ENCODE data around the gene ONECUT3. TPM values are rescaled to one million over a fixed set of nuclear protein-coding genes. Genes with fewer than 3 reads are reported as not detected.

ONECUT3 gene
- 0.01 TPM in 2 of 5 replicates, not detected in the others for total RNA-seq (2022; extraction: Qiagen RNA extraction)

GRCh38 chr19:1752757-1753728 lies at the start of gene ONECUT3:
ONECUT3 (plus strand) TSS chr19:1753506; CDS start chr19:1753663, 157 bp downstream.

GRCh38 chr19:1811942-1812425 lies 58.7 kb downstream of the ONECUT3 start, which contains the start of gene ATP8B3:
ATP8B3 (minus strand) TSS chr19:1812276; CDS start chr19:1811736, 540 bp downstream.

Other genes with a start within 250 kb of the ONECUT3 start
- 2.4 to 4.9 TPM (median 3.0 TPM) in 5 replicates for gene ADAMTSL5, start 240.5 kb upstream of the ONECUT3 start, total RNA-seq (2022; extraction: Qiagen RNA extraction)
- gene PLK5, start 229.4 kb upstream of the ONECUT3 start, total RNA-seq (2022; extraction: Qiagen RNA extraction) = not detected in 5 replicates
- gene MEX3D, start 185.2 kb upstream of the ONECUT3 start, total RNA-seq (2022; extraction: Qiagen RNA extraction) = 6.6 to 13.6 TPM (median 9.9 TPM) in 5 replicates
- 28.2 to 52.9 TPM (median 48.4 TPM) in 5 replicates for gene MBD3, start 160.6 kb upstream of the ONECUT3 start, total RNA-seq (2022; extraction: Qiagen RNA extraction)
- 110 to 133 TPM (median 114 TPM) in 5 replicates for gene UQCR11, start 148.0 kb upstream of the ONECUT3 start, total RNA-seq (2022; extraction: Qiagen RNA extraction)
- gene TCF3, start 100.9 kb upstream of the ONECUT3 start, total RNA-seq (2022; extraction: Qiagen RNA extraction) = 49.9 to 74.5 TPM (median 66.2 TPM) in 5 replicates
- 1.4 to 3.6 TPM (median 3.3 TPM) in 5 replicates for gene ATP8B3, start 58.8 kb downstream of the ONECUT3 start, total RNA-seq (2022; extraction: Qiagen RNA extraction)
- 14.9 to 23.9 TPM (median 21.1 TPM) in 5 replicates for gene REXO1, start 95.0 kb downstream of the ONECUT3 start, total RNA-seq (2022; extraction: Qiagen RNA extraction)
- 17.6 to 45.1 TPM (median 32.0 TPM) in 5 replicates for gene KLF16, start 110.1 kb downstream of the ONECUT3 start, total RNA-seq (2022; extraction: Qiagen RNA extraction)
- gene ABHD17A, start 132.0 kb downstream of the ONECUT3 start, total RNA-seq (2022; extraction: Qiagen RNA extraction) = 18.5 to 39.5 TPM (median 38.0 TPM) in 5 replicates
- 2.0 to 6.8 TPM (median 4.8 TPM) in 5 replicates for gene ADAT3, start 151.9 kb downstream of the ONECUT3 start, total RNA-seq (2022; extraction: Qiagen RNA extraction)
- gene SCAMP4, start 151.9 kb downstream of the ONECUT3 start, total RNA-seq (2022; extraction: Qiagen RNA extraction) = 54.4 to 62.6 TPM (median 56.4 TPM) in 5 replicates
- gene CSNK1G2, start 187.7 kb downstream of the ONECUT3 start, total RNA-seq (2022; extraction: Qiagen RNA extraction) = 32.5 to 53.7 TPM (median 47.1 TPM) in 5 replicates

Data from A549 treated with dexamethasone at 1 μM for 4 hours (cell line).